ENCODE results near the gene CAMK2B.

GRCh38 chr7:44239361-44239760, 86.0 kb downstream of the CAMK2B start:
- TF ChIP-seq CTCF (IDR thresholded peaks at IDR 0.05 in 2 of 3, conservative IDR thresholded peaks at IDR 0.05 in 1 of 3; ENCODE audit: borderline replicate concordance in 1 of 3, insufficient read depth in 1 of 3, low read depth in 2 of 3, low read length in 2 of 3) (no peak), POLR2AphosphoS5 (IDR thresholded peaks at IDR 0.05; ENCODE audit: low read depth, low read length) (no peak), YY1 (IDR thresholded peaks at IDR 0.05; ENCODE audit: extremely low read depth, insufficient replicate concordance, low read depth, low read length) (no peak), EZH2phosphoT487 (IDR thresholded peaks at IDR 0.05; ENCODE audit: borderline replicate concordance) (no peak), ZFX (IDR thresholded peaks at IDR 0.05) (no peak), RAD21 (IDR thresholded peaks at IDR 0.05; ENCODE audit: low read depth) (no peak), TCF7L2 (IDR thresholded peaks at IDR 0.05; ENCODE audit: borderline replicate concordance, extremely low read depth, insufficient read depth, insufficient read length) (no peak), MAX (IDR thresholded peaks at IDR 0.05) (no peak), POLR2A (IDR thresholded peaks at IDR 0.05; ENCODE audit: borderline replicate concordance, extremely low read depth, insufficient read depth, insufficient read length) (no peak), ATF3 (IDR thresholded peaks at IDR 0.05) (no peak), EZH2 (IDR thresholded peaks at IDR 0.05) (no peak)
